Effector memory CD8-positive, alpha-beta T cell (primary cell): ENCODE results near the gene GIGYF2.
"Not testable (repeated sequence)": the region's sequence is repeated elsewhere in the genome, so short reads cannot be mapped to it uniquely, and the experiment has no call there.

Experiments
- ATAC-seq: fragments of 150-1000 bp; cut with Tn5 transposase; replicated peaks from 2 replicates; pipeline ENCODE4 v1.10.0; 2021; ENCODE audit warnings: mild to moderate bottlenecking, moderate library complexity
- DNase-seq, 3 experiments: peaks; one replicate each; pipeline ENCODE4 v3.0.0; 2021
- H3K27ac Mint-ChIP-seq, 2 donors: one replicate each; pipeline ENCODE4 v1.8.0; 2022; ENCODE audit warnings: mild to moderate bottlenecking in 2 of 2, mixed read lengths in 2 of 2, moderate library complexity in 2 of 2
- H3K27me3 Mint-ChIP-seq, 2 donors: one replicate each; pipeline ENCODE4 v1.8.0; 2022; ENCODE audit warnings: mixed read lengths in 2 of 2
- H3K36me3 Mint-ChIP-seq: one replicate; pipeline ENCODE4 v1.8.0; 2022; ENCODE audit warnings: mild to moderate bottlenecking, moderate library complexity, mixed read lengths; ENCODE audit not compliant: insufficient read depth
- H3K4me1 Mint-ChIP-seq, 2 donors: one replicate each; pipeline ENCODE4 v1.8.0; 2022; ENCODE audit warnings: low read depth in 2 of 2, mixed read lengths in 2 of 2
- H3K4me3 Mint-ChIP-seq, 2 donors: one replicate each; pipeline ENCODE4 v1.8.0; 2022; ENCODE audit warnings: mild to moderate bottlenecking in 2 of 2, mixed read lengths in 2 of 2, moderate library complexity in 2 of 2
- H3K9me3 Mint-ChIP-seq, 2 donors: one replicate each; pipeline ENCODE4 v1.8.0; 2022; ENCODE audit warnings: mixed read lengths in 2 of 2

The GIGYF2 gene

DNA sequence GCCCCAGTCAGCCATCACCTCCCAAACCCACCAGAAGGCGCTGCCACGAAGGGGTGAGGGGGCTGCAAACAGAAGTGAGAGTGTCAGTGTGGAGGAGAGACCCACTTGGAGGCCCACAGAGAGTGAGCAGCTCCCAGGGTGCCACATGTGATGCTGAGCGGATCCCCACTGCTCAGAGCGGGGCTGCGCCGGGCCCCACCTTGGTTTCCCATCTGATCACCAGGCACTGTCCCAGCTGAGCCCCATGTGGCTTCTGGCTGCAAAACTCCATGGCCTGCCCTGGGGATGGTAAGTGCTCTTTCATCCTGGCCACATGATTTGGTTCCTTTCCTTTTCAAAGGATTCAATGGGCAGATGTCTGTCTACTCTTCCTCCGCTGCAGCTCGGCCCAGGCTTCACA is 196.7 kb downstream of the GIGYF2 start:
- Mint-ChIP-seq H3K27ac (no peak overlapping the region), H3K4me3 (no peak overlapping the region), H3K9me3 (no peaks in the 10 kb centered on the region), H3K27me3 (peaks cover 31 to 41% of the 10 kb centered on the region in 2 donors), H3K4me1 (peaks cover 0 to under 1% of the 10 kb centered on the region in 2 donors), H3K36me3 (peaks cover 3% of the 10 kb centered on the region)
- DNase-seq (no peak), ATAC-seq (no peak)

DNA sequence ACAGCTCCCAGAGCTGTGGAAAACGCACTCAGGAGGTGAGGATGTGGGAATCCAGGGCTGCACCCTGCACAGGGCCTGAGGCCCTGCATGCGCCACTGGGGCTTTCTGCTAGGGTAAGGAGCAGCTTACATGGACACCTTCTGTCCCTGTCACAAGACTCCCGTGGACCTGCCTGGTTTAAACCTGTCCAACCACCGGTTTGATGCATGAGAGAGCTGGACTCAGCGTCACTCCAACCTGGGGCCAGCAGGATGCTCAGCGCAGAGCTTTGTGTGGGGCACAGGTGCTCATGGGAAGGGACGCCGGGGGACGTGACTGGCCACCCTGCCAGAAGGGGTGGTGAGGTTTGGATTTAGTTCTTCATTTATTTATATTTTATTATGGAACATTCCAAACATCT is 197.1 kb downstream of the GIGYF2 start:
- peaks cover 3% of the 10 kb centered on the region for H3K36me3 Mint-ChIP-seq
- no peaks in the 10 kb centered on the region for H3K9me3 Mint-ChIP-seq

GRCh38 chr2:232894746-232895145 is 197.6 kb downstream of the GIGYF2 start:
- H3K27me3 Mint-ChIP-seq = peaks cover 31 to 35% of the 10 kb centered on the region in 2 donors
- no peaks in the 10 kb centered on the region for H3K9me3 Mint-ChIP-seq
- H3K4me3 Mint-ChIP-seq = no peak overlapping the region
- DNase-seq (no peak), ATAC-seq (no peak)
- no peak overlapping the region for H3K27ac Mint-ChIP-seq
- no peaks in the 10 kb centered on the region for H3K4me1 Mint-ChIP-seq
- peaks cover 3% of the 10 kb centered on the region for H3K36me3 Mint-ChIP-seq

More for the DNA sequence above, 197.1 kb downstream of the GIGYF2 start:
- Mint-ChIP-seq H3K27ac (no peak overlapping the region), H3K4me3 (no peak overlapping the region), H3K27me3 (peaks cover 31 to 40% of the 10 kb centered on the region in 2 donors), H3K4me1 (no peaks in the 10 kb centered on the region)
- no peak for DNase-seq
- ATAC-seq = no peak

DNA sequence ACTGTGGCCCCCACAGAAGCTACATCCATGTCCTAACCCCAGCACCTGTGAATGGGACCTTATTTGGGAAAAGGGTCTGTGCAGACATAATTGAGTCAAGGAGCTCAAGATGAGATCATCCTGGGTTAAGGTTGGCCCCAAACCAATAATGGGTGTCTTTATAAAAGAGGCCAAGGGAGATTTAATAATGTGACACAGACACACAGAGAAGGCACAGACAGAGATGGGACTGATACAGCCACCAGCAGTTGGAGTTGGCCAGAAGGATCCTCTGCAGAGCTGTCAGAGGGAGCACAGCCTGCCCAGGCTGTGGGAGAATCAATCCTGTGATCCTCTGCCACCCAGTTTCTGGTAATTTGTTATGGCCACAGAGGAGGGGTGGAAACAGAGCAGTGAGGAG is 199.0 kb downstream of the GIGYF2 start:
- Mint-ChIP-seq H3K27me3 (peaks cover 20 to 22% of the 10 kb centered on the region in 2 donors), H3K4me3 (no peak overlapping the region), H3K27ac (no peak overlapping the region), H3K9me3 (no peaks in the 10 kb centered on the region), H3K36me3 (peaks cover 3% of the 10 kb centered on the region), H3K4me1 (no peaks in the 10 kb centered on the region)
- no peak for DNase-seq
- no peak for ATAC-seq

GRCh38 chr2:232896720-232897597 is 199.8 kb downstream of the GIGYF2 start:
- Mint-ChIP-seq H3K27ac (no peak overlapping the region), H3K4me1 (no peaks in the 10 kb centered on the region), H3K4me3 (no peak overlapping the region), H3K27me3 (peaks cover 12 to 13% of the 10 kb centered on the region in 2 donors), H3K36me3 (peaks cover 3% of the 10 kb centered on the region), H3K9me3 (no peaks in the 10 kb centered on the region)
- ATAC-seq (no peak), DNase-seq (no peak)

DNA sequence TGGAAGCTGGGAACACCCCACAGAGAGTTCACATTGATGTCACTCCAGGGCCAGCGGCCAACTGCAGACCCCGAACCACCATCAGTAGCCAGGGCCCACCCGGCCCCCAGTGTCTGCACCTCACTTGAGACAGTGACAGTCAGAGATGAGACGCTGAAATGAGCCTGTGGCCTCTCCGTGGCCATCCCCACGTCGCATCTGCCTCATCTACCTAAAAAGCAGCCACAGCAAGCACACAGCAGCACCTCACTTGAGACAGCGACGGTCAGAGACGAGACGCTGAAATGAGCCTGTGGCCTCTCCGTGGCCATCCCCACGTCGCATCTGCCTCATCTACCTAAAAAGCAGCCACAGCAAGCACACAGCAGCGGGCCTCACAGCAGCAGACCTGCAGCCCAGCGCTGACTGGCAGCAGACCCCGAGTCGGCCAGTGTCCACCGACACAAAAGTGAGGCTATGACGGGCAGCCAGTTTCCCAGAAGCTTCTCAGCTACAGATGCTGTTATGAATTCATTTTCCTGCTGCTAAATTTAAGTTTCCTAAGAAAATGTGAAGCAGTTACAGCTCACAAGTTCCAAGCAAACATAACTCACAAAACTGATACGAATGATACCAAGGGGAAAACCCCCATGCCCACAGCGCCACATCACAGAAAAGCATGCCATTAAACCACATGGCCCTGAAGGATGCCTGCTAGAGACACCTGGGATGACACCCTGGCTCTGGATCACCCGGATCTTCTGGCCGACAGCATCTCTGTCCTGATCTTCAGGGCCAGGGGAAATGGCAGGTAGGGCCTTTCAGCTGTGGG is 200.7 kb downstream of the GIGYF2 start:
- H3K4me1 Mint-ChIP-seq = no peaks in the 10 kb centered on the region
- peaks cover 3% of the 10 kb centered on the region for H3K36me3 Mint-ChIP-seq
- ATAC-seq (no peak), DNase-seq (no peak)
- H3K27ac Mint-ChIP-seq = no peak overlapping the region
- no peaks in the 10 kb centered on the region for H3K9me3 Mint-ChIP-seq
- no peak overlapping the region for H3K4me3 Mint-ChIP-seq
- peaks cover 3 to 5% of the 10 kb centered on the region in 2 donors for H3K27me3 Mint-ChIP-seq

- Mint-ChIP-seq H3K27ac (no peak overlapping the region), H3K36me3 (peaks cover 3% of the 10 kb centered on the region), H3K9me3 (no peaks in the 10 kb centered on the region), H3K4me1 (no peaks in the 10 kb centered on the region), H3K4me3 (no peak overlapping the region), H3K27me3 (no peaks in the 10 kb centered on the region)
- ATAC-seq (no peak), DNase-seq (no peak)
Observed at GRCh38 chr2:232898592-232899543, 201.7 kb downstream of the GIGYF2 start.

GRCh38 chr2:232900811-232901735 is 203.9 kb downstream of the GIGYF2 start:
- no peaks in the 10 kb centered on the region for H3K9me3 Mint-ChIP-seq
- H3K27me3 Mint-ChIP-seq = no peaks in the 10 kb centered on the region
- H3K4me3 Mint-ChIP-seq = no peak overlapping the region
- no peak for DNase-seq
- no peak overlapping the region for H3K27ac Mint-ChIP-seq
- ATAC-seq = no peak
- H3K36me3 Mint-ChIP-seq = no peaks in the 10 kb centered on the region
- H3K4me1 Mint-ChIP-seq = no peaks in the 10 kb centered on the region

GRCh38 chr2:232901736-232902578 is 204.8 kb downstream of the GIGYF2 start:
- ATAC-seq (no peak), DNase-seq (no peak)
- no peaks in the 10 kb centered on the region for H3K27me3 Mint-ChIP-seq
- no peak overlapping the region for H3K27ac Mint-ChIP-seq
- no peaks in the 10 kb centered on the region for H3K4me1 Mint-ChIP-seq
- no peak overlapping the region for H3K4me3 Mint-ChIP-seq
- no peaks in the 10 kb centered on the region for H3K36me3 Mint-ChIP-seq
- no peaks in the 10 kb centered on the region for H3K9me3 Mint-ChIP-seq

GRCh38 chr2:232903989-232904388 is 206.9 kb downstream of the GIGYF2 start:
- no peak for DNase-seq
- no peak for ATAC-seq
- H3K27ac Mint-ChIP-seq = no peak overlapping the region
- H3K27me3 Mint-ChIP-seq = peaks cover 3 to 5% of the 10 kb centered on the region in 2 donors
- H3K36me3 Mint-ChIP-seq = no peaks in the 10 kb centered on the region
- H3K4me3 Mint-ChIP-seq = no peak overlapping the region
- no peaks in the 10 kb centered on the region for H3K4me1 Mint-ChIP-seq
- H3K9me3 Mint-ChIP-seq = no peaks in the 10 kb centered on the region

GRCh38 chr2:232906867-232907717 is 210.0 kb downstream of the GIGYF2 start:
- H3K4me3 Mint-ChIP-seq, H3K27ac Mint-ChIP-seq, H3K9me3 Mint-ChIP-seq, H3K4me1 Mint-ChIP-seq, DNase-seq, H3K36me3 Mint-ChIP-seq, ATAC-seq: not testable (repeated sequence)
- peaks cover 21 to 34% of the 10 kb centered on the region in 2 donors for H3K27me3 Mint-ChIP-seq
